HepG2 (cell line): ENCODE measurements around the gene CDKN2AIP.

Experiments used
- CEBPB ChIP-seq: IDR thresholded peaks from 2 replicates; pipeline ENCODE4 v1.6.1; 2011; ENCODE audit warnings: low read depth, low read length, improper control_type of control experiment, borderline replicate concordance
- CHD2 ChIP-seq: IDR thresholded peaks from 2 replicates; pipeline ENCODE4 v1.6.1; 2011; ENCODE audit warnings: low read depth, low read length, improper control_type of control experiment
- KLF16 ChIP-seq, 2 experiments: sonication (generic) in 1 of 2; formaldehyde crosslinking in 1 of 2; IDR thresholded peaks; 2 replicates each; pipeline versions ENCODE4 v1.6.1 to v1.8.0; 2016 to 2023; ENCODE audit warnings: missing genetic modification reagents in 2 of 2, missing compliant biosample characterization in 1 of 2
- RXRA ChIP-seq: sonication (generic); formaldehyde crosslinking; IDR thresholded peaks from 2 replicates; pipeline ENCODE4 v1.5.1; 2020; ENCODE audit warnings: missing genetic modification reagents
- SP1 ChIP-seq, 2 experiments: fragments of 450-650 bp in 1 of 2; sonication (generic) in 1 of 2; formaldehyde crosslinking in 1 of 2; IDR thresholded peaks; 2 replicates each; pipeline versions ENCODE4 v1.4.0 to v1.6.1; 2016 to 2020; ENCODE audit warnings: missing genetic modification reagents in 1 of 2
- STAG1 ChIP-seq: sonication (generic); formaldehyde crosslinking; IDR thresholded peaks from 2 replicates; pipeline ENCODE4 v1.4.0; 2020; ENCODE audit warnings: missing genetic modification reagents
- TEF ChIP-seq: sonication (generic); formaldehyde crosslinking; IDR thresholded peaks from 2 replicates; pipeline ENCODE4 v1.5.0; 2020; ENCODE audit warnings: missing genetic modification reagents
- ZNF558 ChIP-seq: sonication (generic); formaldehyde crosslinking; IDR thresholded peaks from 2 replicates; pipeline ENCODE4 v1.9.0; 2022; ENCODE audit warnings: mild to moderate bottlenecking, missing genetic modification reagents, borderline replicate concordance
- ZNF75D ChIP-seq: sonication (generic); formaldehyde crosslinking; IDR thresholded peaks from 2 replicates; pipeline ENCODE4 v1.8.1; 2023; ENCODE audit warnings: missing genetic modification reagents, mild to moderate bottlenecking, borderline replicate concordance
- ZNF780A ChIP-seq: sonication (generic); formaldehyde crosslinking; IDR thresholded peaks from 2 replicates; pipeline ENCODE4 v1.8.0; 2022; ENCODE audit warnings: mild to moderate bottlenecking, missing genetic modification reagents, moderate library complexity
- TF ChIP-seq, protein P1 (sequence below): sonication (generic); formaldehyde crosslinking; IDR thresholded peaks from 2 replicates; pipeline ENCODE4 v1.5.0; 2020; ENCODE audit warnings: mild to moderate bottlenecking, missing genetic modification reagents, moderate library complexity
- TF ChIP-seq, protein P2 (sequence below): IDR thresholded peaks from 2 replicates; pipeline ENCODE4 v1.6.1; 2012; ENCODE audit warnings: inconsistent platforms
- TF ChIP-seq, protein P3 (sequence below): sonication (generic); formaldehyde crosslinking; IDR thresholded peaks from 2 replicates; pipeline ENCODE4 v1.4.0; 2020; ENCODE audit warnings: missing genetic modification reagents

DNA sequence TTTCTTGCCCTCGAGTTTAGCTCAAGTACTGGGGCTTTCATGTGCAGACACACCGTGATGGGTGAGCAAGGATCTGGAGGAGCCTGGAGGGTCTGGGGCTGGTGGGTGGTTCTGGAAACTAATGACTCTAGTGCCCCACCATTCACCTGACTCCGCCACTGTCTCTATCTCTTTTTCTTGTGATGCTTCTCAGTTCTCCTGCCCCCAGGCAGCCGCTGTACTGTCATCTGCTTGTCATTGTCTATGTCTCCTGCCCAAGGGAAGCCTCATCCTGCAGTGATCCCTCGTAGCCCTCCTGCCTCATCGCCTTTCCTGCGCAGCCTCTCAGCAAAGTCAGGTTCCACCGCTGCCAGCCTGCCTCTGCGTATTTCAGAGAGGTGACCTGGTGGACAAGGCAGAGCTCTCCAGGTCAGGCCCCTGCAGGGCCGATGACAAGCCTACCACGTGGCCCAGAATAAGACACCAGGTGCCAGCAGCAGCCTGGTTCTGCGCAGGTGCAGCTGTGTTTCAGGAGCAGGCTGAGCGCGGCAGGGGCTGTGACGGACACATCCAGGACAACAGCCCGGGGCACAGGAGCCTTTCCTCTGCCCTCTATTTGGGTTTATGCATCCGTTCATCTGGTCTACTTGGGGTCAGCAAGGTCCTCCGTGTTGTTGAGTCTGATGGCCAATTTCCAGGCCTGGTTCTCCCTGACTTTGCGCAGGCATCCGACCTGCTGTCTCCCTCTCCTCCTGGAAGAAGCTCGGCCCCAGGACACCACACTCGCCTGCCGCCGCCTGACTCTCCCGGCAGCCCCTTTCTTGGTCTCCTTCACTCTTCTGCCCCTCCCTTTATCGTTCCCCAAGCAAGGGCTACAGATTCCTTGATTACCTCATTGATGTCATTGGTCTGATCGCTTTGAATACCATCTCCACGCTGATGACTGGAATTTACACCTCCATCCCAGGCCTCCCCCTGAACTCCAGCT is 30.9 kb upstream of the CDKN2AIP start:
- TF ChIP-seq, protein P1, sequence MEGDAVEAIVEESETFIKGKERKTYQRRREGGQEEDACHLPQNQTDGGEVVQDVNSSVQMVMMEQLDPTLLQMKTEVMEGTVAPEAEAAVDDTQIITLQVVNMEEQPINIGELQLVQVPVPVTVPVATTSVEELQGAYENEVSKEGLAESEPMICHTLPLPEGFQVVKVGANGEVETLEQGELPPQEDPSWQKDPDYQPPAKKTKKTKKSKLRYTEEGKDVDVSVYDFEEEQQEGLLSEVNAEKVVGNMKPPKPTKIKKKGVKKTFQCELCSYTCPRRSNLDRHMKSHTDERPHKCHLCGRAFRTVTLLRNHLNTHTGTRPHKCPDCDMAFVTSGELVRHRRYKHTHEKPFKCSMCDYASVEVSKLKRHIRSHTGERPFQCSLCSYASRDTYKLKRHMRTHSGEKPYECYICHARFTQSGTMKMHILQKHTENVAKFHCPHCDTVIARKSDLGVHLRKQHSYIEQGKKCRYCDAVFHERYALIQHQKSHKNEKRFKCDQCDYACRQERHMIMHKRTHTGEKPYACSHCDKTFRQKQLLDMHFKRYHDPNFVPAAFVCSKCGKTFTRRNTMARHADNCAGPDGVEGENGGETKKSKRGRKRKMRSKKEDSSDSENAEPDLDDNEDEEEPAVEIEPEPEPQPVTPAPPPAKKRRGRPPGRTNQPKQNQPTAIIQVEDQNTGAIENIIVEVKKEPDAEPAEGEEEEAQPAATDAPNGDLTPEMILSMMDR: no peak
- no peak for TF ChIP-seq SP1 (IDR thresholded peaks at IDR 0.05)
- no peak for TF ChIP-seq SP1 (CRISPR knock-in tag; IDR thresholded peaks at IDR 0.05)
- no peak for TF ChIP-seq ZNF558 (CRISPR knock-in tag)
- TF ChIP-seq KLF16 (CRISPR knock-in tag; IDR thresholded peaks at IDR 0.05): no peak
- TF ChIP-seq, protein P2, sequence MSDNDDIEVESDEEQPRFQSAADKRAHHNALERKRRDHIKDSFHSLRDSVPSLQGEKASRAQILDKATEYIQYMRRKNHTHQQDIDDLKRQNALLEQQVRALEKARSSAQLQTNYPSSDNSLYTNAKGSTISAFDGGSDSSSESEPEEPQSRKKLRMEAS: no peak
- TF ChIP-seq RXRA (CRISPR knock-in tag): no peak
- TF ChIP-seq ZNF780A (CRISPR knock-in tag): no peak
- TF ChIP-seq TEF: no peak
- TF ChIP-seq CEBPB: no peak
- TF ChIP-seq ZNF75D (CRISPR knock-in tag): no peak
- no peak for TF ChIP-seq CHD2
- TF ChIP-seq, protein P3, sequence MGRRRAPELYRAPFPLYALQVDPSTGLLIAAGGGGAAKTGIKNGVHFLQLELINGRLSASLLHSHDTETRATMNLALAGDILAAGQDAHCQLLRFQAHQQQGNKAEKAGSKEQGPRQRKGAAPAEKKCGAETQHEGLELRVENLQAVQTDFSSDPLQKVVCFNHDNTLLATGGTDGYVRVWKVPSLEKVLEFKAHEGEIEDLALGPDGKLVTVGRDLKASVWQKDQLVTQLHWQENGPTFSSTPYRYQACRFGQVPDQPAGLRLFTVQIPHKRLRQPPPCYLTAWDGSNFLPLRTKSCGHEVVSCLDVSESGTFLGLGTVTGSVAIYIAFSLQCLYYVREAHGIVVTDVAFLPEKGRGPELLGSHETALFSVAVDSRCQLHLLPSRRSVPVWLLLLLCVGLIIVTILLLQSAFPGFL: no peak
- TF ChIP-seq STAG1: no peak
